Chondrocyte (in vitro differentiated cells): Measurements from ENCODE around the gene ZFYVE19. TPM values are rescaled to one million over a fixed set of nuclear protein-coding genes. Genes with fewer than 3 reads are reported as not detected.
A peak's percentile ranks its signal among the peaks of the same experiment; 100 is the strongest.

Experiments
- DNase-seq: peaks from one replicate; pipeline ENCODE4 v3.0.0; 2021; ENCODE audit warnings: mixed read lengths, low spot score
- H3K27ac Mint-ChIP-seq: one replicate; pipeline ENCODE4 v1.8.0; 2021; ENCODE audit warnings: mild to moderate bottlenecking, moderate library complexity, mixed read lengths; ENCODE audit not compliant: unreplicated experiment
- H3K27me3 Mint-ChIP-seq: 2 replicates; pipeline ENCODE4 v1.8.0; 2021; ENCODE audit warnings: low read depth, mixed read lengths
- H3K36me3 Mint-ChIP-seq: 2 replicates; pipeline ENCODE4 v1.8.0; 2021; ENCODE audit warnings: low read depth, mixed read lengths
- H3K4me1 Mint-ChIP-seq: 2 replicates; pipeline ENCODE4 v1.8.0; 2021; ENCODE audit warnings: low read depth, mild to moderate bottlenecking, mixed read lengths
- H3K4me3 Mint-ChIP-seq: one replicate; pipeline ENCODE4 v1.8.0; 2021; ENCODE audit warnings: mild to moderate bottlenecking, moderate library complexity, mixed read lengths; ENCODE audit not compliant: unreplicated experiment
- H3K9me3 Mint-ChIP-seq: 2 replicates; pipeline ENCODE4 v1.8.0; 2021; ENCODE audit warnings: low read depth, mixed read lengths
- CTCF ChIP-seq: fragments of 200-600 bp; sonication (generic); IDR thresholded peaks from 2 replicates; pipeline ENCODE4 v1.5.0; 2021; ENCODE audit warnings: antibody characterized with exemption, mild to moderate bottlenecking, moderate library complexity
- long read RNA-seq: library from polyadenylated mRNA; stranded (forward); transcript quantifications from one replicate; pipeline ENCODE4 v2.0.0, GENCODE V29; 2021
- total RNA-seq: library from RNA; stranded (reverse); gene quantifications from 3 replicates; pipeline ENCODE4 v1.2.1, GENCODE V29; 2021

The ZFYVE19 gene
- 15.5 to 22.5 TPM (median 15.8 TPM) in 3 replicates for total RNA-seq
- long read RNA-seq, transcript ZFYVE19-203 (11 exons, 2,775 nt): major isoform, 9 of 21 reads
- long read RNA-seq, partial matches to known transcripts: 5 of 21 reads
- long read RNA-seq, other reads (novel, unspliced or antisense): 5 of 21 reads

- peak; percentile 47 for TF ChIP-seq CTCF
- DNase-seq: peak; percentile 99
- Mint-ChIP-seq H3K4me1 (peaks cover 16% of the 10 kb centered on the region), H3K36me3 (peaks cover 5% of the 10 kb centered on the region), H3K9me3 (no peaks in the 10 kb centered on the region), H3K27me3 (no peaks in the 10 kb centered on the region), H3K4me3 (peak within 1 kb of the TSS; percentile 88), H3K27ac (peak within 1 kb of the TSS; percentile 90)
Observed at GRCh38 chr15:40807028-40807887, at the start of gene ZFYVE19, which contains the start of gene DNAJC17. ZFYVE19 (plus strand) TSS chr15:40807089; CDS start chr15:40807590, 501 bp downstream. DNAJC17 (minus strand) TSS chr15:40807473; CDS start chr15:40807446, 27 bp downstream.

GRCh38 chr15:40759961-40760360 lies 46.9 kb upstream of the ZFYVE19 start:
- H3K4me3 Mint-ChIP-seq: no peak overlapping the region
- no peak overlapping the region for H3K27ac Mint-ChIP-seq
- DNase-seq: no peak
- no peak for TF ChIP-seq CTCF
- H3K27me3 Mint-ChIP-seq: peaks cover 3% of the 10 kb centered on the region
- H3K9me3 Mint-ChIP-seq: no peaks in the 10 kb centered on the region
- no peaks in the 10 kb centered on the region for H3K36me3 Mint-ChIP-seq
- H3K4me1 Mint-ChIP-seq: peaks cover 21% of the 10 kb centered on the region

- no peak for TF ChIP-seq CTCF
- no peaks in the 10 kb centered on the region for H3K9me3 Mint-ChIP-seq
- DNase-seq: no peak
- peaks cover 39% of the 10 kb centered on the region for H3K4me1 Mint-ChIP-seq
- H3K36me3 Mint-ChIP-seq: no peaks in the 10 kb centered on the region
- peak overlapping the region; percentile 75 for H3K4me3 Mint-ChIP-seq
- H3K27me3 Mint-ChIP-seq: peaks cover 3% of the 10 kb centered on the region
- peak overlapping the region; percentile 69 for H3K27ac Mint-ChIP-seq
Observed at GRCh38 chr15:40762919-40763800, 43.7 kb upstream of the ZFYVE19 start.

- peak within 1 kb of the TSS; percentile 75 for H3K4me3 Mint-ChIP-seq
- no peaks in the 10 kb centered on the region for H3K9me3 Mint-ChIP-seq
- peak within 1 kb of the TSS; percentile 69 for H3K27ac Mint-ChIP-seq
- peaks cover 39% of the 10 kb centered on the region for H3K4me1 Mint-ChIP-seq
- TF ChIP-seq CTCF: peak; percentile 70
- no peaks in the 10 kb centered on the region for H3K36me3 Mint-ChIP-seq
- H3K27me3 Mint-ChIP-seq: peaks cover 3% of the 10 kb centered on the region
- no peak for DNase-seq
Observed at GRCh38 chr15:40763801-40764628, 42.9 kb upstream of the ZFYVE19 start, which contains the start of gene GCHFR. GCHFR (plus strand) TSS chr15:40764068; CDS start chr15:40764181, 113 bp downstream.
